Endothelial cell (in vitro differentiated cells): ENCODE results near the gene GDI1. TPM values are rescaled to one million over a fixed set of nuclear protein-coding genes. Genes with fewer than 3 reads are reported as not detected.
"Not testable (repeated sequence)": the region's sequence is repeated elsewhere in the genome, so short reads cannot be mapped to it uniquely, and the experiment has no call there.

Experiments
- DNase-seq: peaks from one replicate; pipeline ENCODE4 v3.0.0; 2021; ENCODE audit warnings: low spot score
- H3K27ac Mint-ChIP-seq: one replicate; pipeline ENCODE4 v1.8.0; 2021; ENCODE audit warnings: mixed read lengths, inconsistent platforms; ENCODE audit not compliant: unreplicated experiment
- H3K27me3 Mint-ChIP-seq: one replicate; pipeline ENCODE4 v1.8.0; 2021; ENCODE audit warnings: mild to moderate bottlenecking, moderate library complexity, mixed read lengths, inconsistent platforms; ENCODE audit not compliant: unreplicated experiment
- H3K36me3 Mint-ChIP-seq: one replicate; pipeline ENCODE4 v1.8.0; 2021; ENCODE audit warnings: mild to moderate bottlenecking, low read depth, mixed read lengths, inconsistent platforms; ENCODE audit not compliant: unreplicated experiment
- H3K4me1 Mint-ChIP-seq: one replicate; pipeline ENCODE4 v1.8.0; 2021; ENCODE audit warnings: mild to moderate bottlenecking, mixed read lengths, inconsistent platforms; ENCODE audit not compliant: unreplicated experiment
- H3K4me3 Mint-ChIP-seq: one replicate; pipeline ENCODE4 v1.8.0; 2021; ENCODE audit warnings: mild to moderate bottlenecking, mixed read lengths, inconsistent platforms; ENCODE audit not compliant: unreplicated experiment
- H3K9me3 Mint-ChIP-seq: one replicate; pipeline ENCODE4 v1.8.0; 2021; ENCODE audit warnings: mixed read lengths, inconsistent platforms; ENCODE audit not compliant: unreplicated experiment
- CTCF ChIP-seq: fragments of 200-600 bp; sonication (generic); IDR thresholded peaks from one replicate; pipeline ENCODE4 v1.5.0; 2021; ENCODE audit warnings: antibody characterized with exemption; ENCODE audit not compliant: unreplicated experiment
- total RNA-seq: library from RNA; stranded (reverse); fragmentation: NEBNext Ultra II Directional; extraction: Animal tissue kit (Norgen Biotek cat#: 25700); gene quantifications from one replicate; pipeline ENCODE4 v1.2.1, GENCODE V29; 2021; ENCODE audit not compliant: unreplicated experiment

Gene GDI1
- total RNA-seq, 1 donor from 2014 or later, result 157 TPM

- Mint-ChIP-seq H3K4me3 (peak within 1 kb of the TSS; percentile 99), H3K36me3 (peaks cover 17% of the 10 kb centered on the region), H3K4me1 (peaks cover 12% of the 10 kb centered on the region), H3K27me3 (peaks cover 21% of the 10 kb centered on the region), H3K9me3 (no peaks in the 10 kb centered on the region), H3K27ac (peak within 1 kb of the TSS; percentile 99)
- no peak for TF ChIP-seq CTCF
- DNase-seq, result peak; percentile 83
These were observed 38.9 kb upstream of the GDI1 start, which contains the start of gene RPL10 for GRCh38 chrX:154397888-154398667. Gene RPL10, plus strand, starts transcription at chrX:154398377. Its CDS starts 143 bp downstream, at chrX:154398520.

- peaks cover 22% of the 10 kb centered on the region for H3K36me3 Mint-ChIP-seq
- TF ChIP-seq CTCF, result peak; percentile 59
- H3K9me3 Mint-ChIP-seq, result no peaks in the 10 kb centered on the region
- H3K27me3 Mint-ChIP-seq, result peaks cover 21% of the 10 kb centered on the region
- H3K27ac Mint-ChIP-seq, result peak overlapping the region; percentile 99
- peaks cover 12% of the 10 kb centered on the region for H3K4me1 Mint-ChIP-seq
- DNase-seq, result peak; percentile 76
- peak overlapping the region; percentile 99 for H3K4me3 Mint-ChIP-seq
These were observed 38.1 kb upstream of the GDI1 start for GRCh38 chrX:154398668-154399526.

- H3K27ac Mint-ChIP-seq, result peak overlapping the region; percentile 99
- DNase-seq, result no peak
- H3K9me3 Mint-ChIP-seq, result no peaks in the 10 kb centered on the region
- TF ChIP-seq CTCF, result no peak
- H3K4me3 Mint-ChIP-seq, result peak overlapping the region; percentile 99
- H3K27me3 Mint-ChIP-seq, result peaks cover 21% of the 10 kb centered on the region
- H3K4me1 Mint-ChIP-seq, result peaks cover 12% of the 10 kb centered on the region
- peaks cover 22% of the 10 kb centered on the region for H3K36me3 Mint-ChIP-seq
These were observed 37.2 kb upstream of the GDI1 start for GRCh38 chrX:154399527-154400368.

GRCh38 chrX:154400369-154400817 is 36.6 kb upstream of the GDI1 start:
- Mint-ChIP-seq H3K4me3 (peak overlapping the region; percentile 99), H3K27me3 (peaks cover 21% of the 10 kb centered on the region), H3K36me3 (peaks cover 22% of the 10 kb centered on the region), H3K4me1 (peaks cover 12% of the 10 kb centered on the region)
- not testable (repeated sequence) for H3K9me3 Mint-ChIP-seq, DNase-seq, H3K27ac Mint-ChIP-seq
